ENCODE results near the gene SESN2. TPM values are rescaled to one million over a fixed set of nuclear protein-coding genes. Genes with fewer than 3 reads are reported as not detected.
"Not testable (repeated sequence)": the region's sequence is repeated elsewhere in the genome, so short reads cannot be mapped to it uniquely, and the experiment has no call there.

Gene SESN2
- total and polyA plus RNA-seq, 7 experiments from 2014 or later: 2.3 to 50.7 (median 5.5) TPM

DNA sequence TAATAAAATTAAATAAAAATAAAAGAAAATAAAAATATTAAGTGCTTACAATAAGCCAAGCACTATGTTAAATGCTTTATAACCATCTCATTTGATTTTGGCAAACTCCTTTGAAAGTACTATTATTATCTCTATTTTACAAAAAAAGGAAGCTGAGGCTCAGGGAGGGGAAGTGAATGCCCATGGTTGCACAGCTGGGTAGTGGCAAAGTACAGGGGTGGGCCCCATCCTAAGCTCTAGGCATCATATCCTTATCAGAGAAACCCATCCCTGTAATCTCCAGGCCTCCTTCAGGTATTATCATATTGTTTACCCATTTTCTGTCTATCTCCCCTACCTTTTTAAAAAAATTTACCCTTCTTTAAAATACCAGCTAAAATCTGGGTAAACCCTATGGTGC lies 67.2 kb downstream of the SESN2 start:
- no peaks in the 10 kb centered on the region for H3K9me3 ChIP-seq (ENCODE audit: control insufficient read depth in 2 of 3, low read length in 3 of 3)
- CTCF ChIA-PET: interaction anchor here (1.1 kb wide), 1 partner anchor 78 kb away, joined by 5 read pairs; no protein-coding TSS in a partner anchor
- Mint-ChIP-seq H3K36me3 (peaks cover 0 to 11% (median 4%) of the 10 kb centered on the region in 5 donors), H3K27me3 (peaks cover 0 to 4% (median 0%) of the 10 kb centered on the region in 5 donors), H3K27ac (no peak overlapping the region), H3K9me3 (peaks cover 0 to 7% (median 0%) of the 10 kb centered on the region in 11 donors), H3K4me3 (no peak overlapping the region), H3K4me1 (peaks cover 7 to 26% (median 22%) of the 10 kb centered on the region in 7 donors)
- POLR2A ChIA-PET: interaction anchor here (0.5 to 1.0 kb wide), 3 partner anchors 9 to 82 kb away, joined by 3 read pairs; no protein-coding TSS in a partner anchor
- H3K27ac ChIP-seq (ENCODE audit: low read depth, low read length): no peak overlapping the region
- no peak for ATAC-seq
- H3K36me3 ChIP-seq (ENCODE audit: control insufficient read depth in 2 of 3, insufficient read depth in 3 of 3, low read length in 3 of 3): peaks cover 0 to 8% (median 0%) of the 10 kb centered on the region in 3 experiments
- no peak overlapping the region for H3K4me3 ChIP-seq (ENCODE audit: low read length)
- intact Hi-C loops (cut with micrococcal nuclease): loop anchor here in 1 of 2 donors (5.0 kb wide), 1 partner anchor 1404 kb away; the partner anchor contains the start of gene NUDC
- peaks cover 13 to 14% of the 10 kb centered on the region in 2 donors for H3K4me1 ChIP-seq (ENCODE audit: control insufficient read depth in 2 of 2, insufficient read depth in 2 of 2, low read length in 2 of 2)
- DNase-seq: no peak
- peaks cover 0 to 1% of the 10 kb centered on the region in 2 donors for H3K27me3 ChIP-seq (ENCODE audit: control insufficient read depth in 2 of 2, insufficient read depth in 2 of 2, low read length in 2 of 2)

DNA sequence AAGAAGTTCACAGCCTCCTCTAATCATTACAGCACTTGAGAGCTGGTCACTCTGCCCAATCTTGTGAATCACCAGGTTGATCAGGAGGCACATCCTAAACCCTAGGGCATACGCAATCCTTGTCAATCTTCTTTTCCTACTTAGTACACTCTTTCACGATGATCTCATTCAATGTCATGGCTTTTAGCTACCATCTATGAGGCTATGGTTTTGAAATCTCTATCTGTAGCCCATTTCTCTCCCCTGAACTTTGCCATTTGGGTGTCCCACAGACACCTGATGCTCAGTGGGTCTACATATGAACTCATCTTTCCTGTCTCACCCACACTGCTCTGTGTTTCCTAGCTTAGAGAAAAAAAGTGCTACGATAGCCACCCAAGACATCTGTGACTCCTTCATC lies 67.7 kb downstream of the SESN2 start:
- Histone ChIP-seq H3K4me1 (ENCODE audit: control insufficient read depth in 2 of 2, insufficient read depth in 2 of 2, low read length in 2 of 2) (peaks cover 13 to 14% of the 10 kb centered on the region in 2 donors), H3K9me3 (ENCODE audit: control insufficient read depth in 2 of 3, low read length in 3 of 3) (no peaks in the 10 kb centered on the region), H3K27me3 (ENCODE audit: control insufficient read depth in 2 of 2, insufficient read depth in 2 of 2, low read length in 2 of 2) (no peaks in the 10 kb centered on the region), H3K27ac (ENCODE audit: low read depth, low read length) (no peak overlapping the region), H3K4me3 (ENCODE audit: low read length) (no peak overlapping the region), H3K36me3 (ENCODE audit: control insufficient read depth in 2 of 3, insufficient read depth in 3 of 3, low read length in 3 of 3) (peaks cover 0 to 12% (median 0%) of the 10 kb centered on the region in 3 experiments)
- CTCF ChIA-PET: interaction anchor here (1.1 kb wide), 1 partner anchor 78 kb away, joined by 5 read pairs; no protein-coding TSS in a partner anchor
- peak overlapping the region in 1 of 10 donors; percentile 3 for H3K4me3 Mint-ChIP-seq
- H3K27ac Mint-ChIP-seq: peak overlapping the region in 1 of 9 donors; percentile 32
- H3K4me1 Mint-ChIP-seq: peaks cover 7 to 30% (median 24%) of the 10 kb centered on the region in 7 donors
- POLR2A ChIA-PET: interaction anchor here (0.6 to 1.0 kb wide), 3 partner anchors 9 to 78 kb away, joined by 3 read pairs; no protein-coding TSS in a partner anchor
- H3K36me3 Mint-ChIP-seq: peaks cover 0 to 15% (median 4%) of the 10 kb centered on the region in 5 donors
- DNase-seq: no peak
- intact Hi-C loops (cut with micrococcal nuclease): loop anchor here in 1 of 2 donors (5.0 kb wide), 1 partner anchor 1405 kb away; the partner anchor contains the start of gene NUDC
- peaks cover 0 to 7% (median 0%) of the 10 kb centered on the region in 11 donors for H3K9me3 Mint-ChIP-seq
- H3K27me3 Mint-ChIP-seq: peaks cover 0 to 3% (median 0%) of the 10 kb centered on the region in 5 donors
- no peak for ATAC-seq

DNA sequence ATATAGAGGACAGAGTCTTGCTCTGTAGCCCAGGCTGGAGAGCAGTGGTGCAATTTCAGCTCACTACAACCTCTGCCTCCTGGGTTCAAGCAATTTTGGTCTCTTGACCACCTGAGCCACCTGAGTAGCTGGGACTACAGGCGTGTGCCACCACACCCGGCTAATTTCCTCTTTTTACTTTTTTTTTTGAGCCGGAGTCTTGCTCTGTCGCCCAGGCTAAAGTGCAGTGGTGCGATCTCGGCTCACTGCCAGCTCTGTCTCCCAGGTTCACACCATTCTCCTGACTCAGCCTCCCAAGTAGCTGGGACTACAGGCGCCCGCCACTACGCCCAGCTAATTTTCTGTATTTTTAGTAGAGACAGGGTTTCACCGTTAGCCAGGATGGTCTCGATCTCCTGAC lies 68.1 kb downstream of the SESN2 start:
- DNase-seq; H3K27ac ChIP-seq (ENCODE audit: low read depth, low read length); H3K27ac Mint-ChIP-seq; ATAC-seq; H3K9me3 ChIP-seq (ENCODE audit: control insufficient read depth in 2 of 3, low read length in 3 of 3); H3K27me3 ChIP-seq (ENCODE audit: control insufficient read depth in 2 of 2, insufficient read depth in 2 of 2, low read length in 2 of 2); H3K9me3 Mint-ChIP-seq; H3K4me3 ChIP-seq (ENCODE audit: low read length); H3K27me3 Mint-ChIP-seq: not testable (repeated sequence)
- peaks cover 13 to 14% of the 10 kb centered on the region in 2 donors for H3K4me1 ChIP-seq (ENCODE audit: control insufficient read depth in 2 of 2, insufficient read depth in 2 of 2, low read length in 2 of 2)
- Mint-ChIP-seq H3K4me3 (peak overlapping the region in 3 of 10 donors; percentile 91 to 95 (median 91)), H3K36me3 (peaks cover 1 to 18% (median 7%) of the 10 kb centered on the region in 5 donors), H3K4me1 (peaks cover 12 to 32% (median 26%) of the 10 kb centered on the region in 7 donors)
- H3K36me3 ChIP-seq (ENCODE audit: control insufficient read depth in 2 of 3, insufficient read depth in 3 of 3, low read length in 3 of 3): peaks cover 0 to 17% (median 2%) of the 10 kb centered on the region in 3 experiments
- intact Hi-C loops (cut with micrococcal nuclease): loop anchor here in 1 of 2 donors (5.0 kb wide), 1 partner anchor 1405 kb away; the partner anchor contains the start of gene NUDC
- POLR2A ChIA-PET: interaction anchor here (0.6 to 2.4 kb wide), 4 partner anchors 10 to 78 kb away, joined by 3 to 18 read pairs (median 3); partner anchors contain the start of gene SESN2
- CTCF ChIA-PET: interaction anchor here (0.6 kb wide), 1 partner anchor 69 kb away, joined by 8 read pairs; no protein-coding TSS in a partner anchor

DNA sequence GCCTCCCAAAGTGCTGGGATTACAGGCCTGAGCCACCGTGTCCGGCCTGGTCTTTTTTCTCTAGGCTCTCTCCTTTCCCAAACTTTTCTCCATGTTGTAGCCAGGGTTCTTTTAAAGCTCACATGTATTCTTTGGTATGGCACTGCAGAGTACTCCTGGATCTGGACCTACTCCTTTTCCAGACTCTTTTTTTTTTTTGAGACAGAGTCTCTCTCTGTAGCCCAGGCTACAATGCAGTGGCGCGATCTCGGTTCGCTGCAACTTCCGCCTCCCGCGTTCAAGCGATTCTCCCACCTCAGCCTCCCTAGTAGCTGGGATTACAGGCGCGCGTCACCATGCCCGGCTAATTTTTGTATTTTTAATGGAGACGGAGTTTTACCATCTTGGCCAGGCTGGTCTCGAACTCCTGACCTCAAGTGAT lies 68.9 kb downstream of the SESN2 start:
- H3K27ac Mint-ChIP-seq: peak overlapping the region; percentile 92 to 100 (median 98)
- H3K36me3 Mint-ChIP-seq: peaks cover 7 to 26% (median 15%) of the 10 kb centered on the region in 5 donors
- ChIA-PET POLR2A (interaction anchor here (0.6 to 3.2 kb wide), 26 partner anchors 8 to 854 kb away, joined by 3 to 31 read pairs (median 4); partner anchors contain the start of genes ATP5IF1, RCC1, RNU11 and SESN2), CTCF (interaction anchor here (0.6 to 1.6 kb wide), 4 partner anchors 79 to 545 kb away, joined by 3 to 4 read pairs (median 4); no protein-coding TSS in a partner anchor)
- intact Hi-C loops (cut with micrococcal nuclease): loop anchor here (1.0 to 5.0 kb wide), 12 partner anchors 69 to 1406 kb away; partner anchors contain the start of genes EYA3 (in 2 of the 2), SESN2 (in 2 of the 2), ATP5IF1 (in 1 of the 2) and NUDC (in 1 of the 2)
- Histone ChIP-seq H3K4me1 (ENCODE audit: control insufficient read depth in 2 of 2, insufficient read depth in 2 of 2, low read length in 2 of 2) (peaks cover 13 to 14% of the 10 kb centered on the region in 2 donors), H3K27ac (ENCODE audit: low read depth, low read length) (peak overlapping the region; percentile 86), H3K4me3 (ENCODE audit: low read length) (peak overlapping the region; percentile 59), H3K36me3 (ENCODE audit: control insufficient read depth in 2 of 3, insufficient read depth in 3 of 3, low read length in 3 of 3) (peaks cover 0 to 25% (median 4%) of the 10 kb centered on the region in 3 experiments), H3K27me3 (ENCODE audit: control insufficient read depth in 2 of 2, insufficient read depth in 2 of 2, low read length in 2 of 2) (no peaks in the 10 kb centered on the region), H3K9me3 (ENCODE audit: control insufficient read depth in 2 of 3, low read length in 3 of 3) (no peaks in the 10 kb centered on the region)
- peak overlapping the region; percentile 89 to 98 (median 92) for H3K4me3 Mint-ChIP-seq
- DNase-seq (no peak), ATAC-seq (no peak)
- peaks cover 20 to 39% (median 34%) of the 10 kb centered on the region in 7 donors for H3K4me1 Mint-ChIP-seq
- peaks cover 0 to 7% (median 0%) of the 10 kb centered on the region in 11 donors for H3K9me3 Mint-ChIP-seq
- peaks cover 0 to 3% (median 0%) of the 10 kb centered on the region in 5 donors for H3K27me3 Mint-ChIP-seq

DNA sequence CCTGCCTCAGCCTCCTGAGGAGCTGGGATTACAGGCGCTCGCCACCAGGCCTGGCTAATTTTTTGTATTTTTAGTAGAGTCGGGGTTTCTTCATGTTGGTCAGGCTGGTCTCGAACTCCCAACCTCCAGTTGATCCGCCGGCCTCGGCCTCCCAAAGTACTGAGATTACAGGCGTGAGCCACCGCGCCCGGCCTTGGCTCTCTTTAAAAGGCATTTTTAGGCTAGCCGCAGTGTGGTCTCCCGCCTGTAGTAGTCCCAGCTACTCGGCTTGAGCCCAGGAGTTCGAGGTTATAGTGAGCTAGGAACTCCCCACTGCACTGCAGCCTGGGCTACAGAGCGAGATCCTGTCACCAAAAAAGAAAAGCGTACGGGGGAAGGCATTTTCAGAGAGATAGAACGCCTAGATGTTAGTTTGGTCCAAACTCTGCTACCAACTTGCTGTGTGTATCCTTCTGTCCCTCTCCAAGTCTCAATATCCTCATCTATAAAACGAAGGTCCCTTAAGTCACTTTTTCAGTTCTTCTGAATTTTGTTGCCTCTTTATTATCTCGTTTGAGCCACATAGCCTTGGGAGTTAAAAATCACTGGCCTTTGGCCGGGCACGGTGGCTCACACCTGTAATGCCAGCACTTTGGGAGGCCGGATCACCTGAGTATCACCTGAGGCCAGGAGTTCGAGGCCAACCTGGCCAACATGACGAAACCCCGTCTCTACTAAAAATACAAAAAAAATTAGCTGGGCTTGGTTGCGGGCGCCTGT lies 70.3 kb downstream of the SESN2 start:
- CTCF ChIA-PET: interaction anchor here (0.7 to 1.6 kb wide), 4 partner anchors 82 to 852 kb away, joined by 3 to 5 read pairs (median 4); partner anchors contain the start of gene SRSF4
- DNase-seq: peak in 2 of 9 donors; percentile 32 to 48
- ATAC-seq: peak; percentile 14

More for the DNA sequence above, 70.3 kb downstream of the SESN2 start:
- Mint-ChIP-seq H3K27me3 (peaks cover 0 to 3% (median 0%) of the 10 kb centered on the region in 5 donors), H3K4me3 (peak overlapping the region; percentile 89 to 98 (median 92)), H3K36me3 (peaks cover 8 to 29% (median 21%) of the 10 kb centered on the region in 5 donors), H3K9me3 (peaks cover 0 to 7% (median 0%) of the 10 kb centered on the region in 11 donors), H3K27ac (peak overlapping the region; percentile 92 to 100 (median 98)), H3K4me1 (peaks cover 20 to 40% (median 39%) of the 10 kb centered on the region in 7 donors)
- POLR2A ChIA-PET: interaction anchor here (0.7 to 3.2 kb wide), 21 partner anchors 8 to 853 kb away, joined by 3 to 31 read pairs (median 4); partner anchors contain the start of genes ATP5IF1, DNAJC8, PHACTR4 and RCC1
- peaks cover 13 to 14% of the 10 kb centered on the region in 2 donors for H3K4me1 ChIP-seq (ENCODE audit: control insufficient read depth in 2 of 2, insufficient read depth in 2 of 2, low read length in 2 of 2)
- peak overlapping the region; percentile 59 for H3K4me3 ChIP-seq (ENCODE audit: low read length)
- H3K27ac ChIP-seq (ENCODE audit: low read depth, low read length): peak overlapping the region; percentile 86
- peaks cover 0 to 35% (median 4%) of the 10 kb centered on the region in 3 experiments for H3K36me3 ChIP-seq (ENCODE audit: control insufficient read depth in 2 of 3, insufficient read depth in 3 of 3, low read length in 3 of 3)
- intact Hi-C loops (cut with micrococcal nuclease): loop anchor here (1.0 to 5.0 kb wide), 8 partner anchors 40 to 1407 kb away; partner anchors contain the start of genes PHACTR4 (in 2 of the 2), ATP5IF1 (in 1 of the 2), NUDC (in 1 of the 2) and TAF12 (in 1 of the 2)
- no peaks in the 10 kb centered on the region for H3K9me3 ChIP-seq (ENCODE audit: control insufficient read depth in 2 of 3, low read length in 3 of 3)
- no peaks in the 10 kb centered on the region for H3K27me3 ChIP-seq (ENCODE audit: control insufficient read depth in 2 of 2, insufficient read depth in 2 of 2, low read length in 2 of 2)
